GM12892 (cell line): ENCODE data around the gene MAN1A2.
"Not testable (repeated sequence)": the region's sequence is repeated elsewhere in the genome, so short reads cannot be mapped to it uniquely, and the experiment has no call there.

Experiments
- DNase-seq: peaks from one replicate; pipeline ENCODE4 v3.0.0; 2011; ENCODE audit not compliant: insufficient read length
- FAIRE-seq: peaks from 2 replicates; lab custom pipeline; 2011; peaks lifted over from hg19 to GRCh38; lab: Jason Lieb, UNC
- POLR2A ChIP-seq: IDR thresholded peaks from 2 replicates; pipeline ENCODE4 v1.6.1; 2011; ENCODE audit warnings: low read depth, low read length, control low read depth
- POLR2AphosphoS5 ChIP-seq: IDR thresholded peaks from 2 replicates; pipeline ENCODE4 v1.6.1; 2011; ENCODE audit warnings: low read depth, low read length, control low read depth
- TAF1 ChIP-seq: IDR thresholded peaks from 2 replicates; pipeline ENCODE4 v1.6.1; 2011; ENCODE audit warnings: low read depth, mild to moderate bottlenecking, control low read depth, low read length, borderline replicate concordance

MAN1A2 gene

GRCh38 chr1:117413412-117413811 is 46.2 kb downstream of the MAN1A2 start:
- FAIRE-seq (no peak), DNase-seq (no peak)
- TF ChIP-seq TAF1 (no peak), POLR2AphosphoS5 (no peak), POLR2A (no peak)

DNA sequence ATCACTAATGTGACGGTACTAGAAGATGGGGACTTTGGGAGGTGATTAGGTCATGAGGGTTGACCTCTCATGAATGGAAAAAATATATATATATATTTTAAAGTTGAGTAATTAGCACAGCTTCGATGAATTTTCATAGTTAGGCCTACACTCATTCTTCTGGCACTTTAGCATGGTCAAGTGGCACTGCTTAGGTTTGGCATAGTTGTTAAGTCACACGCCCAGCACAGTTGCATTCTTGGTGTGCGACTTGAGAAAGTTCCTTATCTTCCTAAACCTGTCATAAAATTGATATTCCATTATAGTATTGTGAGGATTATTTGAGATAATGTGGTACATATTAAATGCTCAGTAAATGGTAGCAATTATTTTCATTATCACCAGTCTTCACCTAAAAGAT is 47.7 kb downstream of the MAN1A2 start:
- FAIRE-seq (no peak), DNase-seq (no peak)
- no peak for TF ChIP-seq TAF1

GRCh38 chr1:117416004-117416403 is 48.8 kb downstream of the MAN1A2 start:
- DNase-seq (no peak), FAIRE-seq (no peak)
- no peak for TF ChIP-seq POLR2AphosphoS5
- TF ChIP-seq TAF1, result no peak
- no peak for TF ChIP-seq POLR2A

DNA sequence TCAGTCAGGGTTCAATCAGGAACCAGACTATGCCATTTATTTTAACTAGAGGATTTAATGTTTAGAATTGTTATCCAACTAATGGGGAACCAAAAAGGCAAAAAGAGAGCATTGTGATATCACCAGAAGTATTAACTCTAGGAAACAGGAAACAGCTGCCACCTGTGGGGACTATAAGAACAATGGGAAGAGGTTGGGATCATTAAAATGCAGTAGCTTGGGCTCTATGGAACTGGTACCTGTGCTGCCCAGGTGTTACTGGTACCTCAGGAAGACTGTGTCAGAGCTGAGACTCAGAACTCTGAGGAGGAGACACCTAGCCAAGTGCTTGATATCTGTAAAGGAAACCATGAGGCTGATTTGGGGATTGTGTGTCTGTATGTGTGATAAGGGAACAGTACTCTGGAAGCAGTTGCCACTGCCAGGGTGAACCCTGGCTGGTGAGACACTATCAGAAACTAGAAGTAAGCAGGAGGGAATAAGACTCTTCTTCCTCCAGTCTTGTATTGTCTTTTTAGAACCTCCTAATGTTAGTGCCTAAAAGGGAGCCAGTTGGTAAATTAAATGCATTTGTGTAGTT is 49.4 kb downstream of the MAN1A2 start:
- FAIRE-seq, result no peak
- no peak for TF ChIP-seq POLR2AphosphoS5

DNA sequence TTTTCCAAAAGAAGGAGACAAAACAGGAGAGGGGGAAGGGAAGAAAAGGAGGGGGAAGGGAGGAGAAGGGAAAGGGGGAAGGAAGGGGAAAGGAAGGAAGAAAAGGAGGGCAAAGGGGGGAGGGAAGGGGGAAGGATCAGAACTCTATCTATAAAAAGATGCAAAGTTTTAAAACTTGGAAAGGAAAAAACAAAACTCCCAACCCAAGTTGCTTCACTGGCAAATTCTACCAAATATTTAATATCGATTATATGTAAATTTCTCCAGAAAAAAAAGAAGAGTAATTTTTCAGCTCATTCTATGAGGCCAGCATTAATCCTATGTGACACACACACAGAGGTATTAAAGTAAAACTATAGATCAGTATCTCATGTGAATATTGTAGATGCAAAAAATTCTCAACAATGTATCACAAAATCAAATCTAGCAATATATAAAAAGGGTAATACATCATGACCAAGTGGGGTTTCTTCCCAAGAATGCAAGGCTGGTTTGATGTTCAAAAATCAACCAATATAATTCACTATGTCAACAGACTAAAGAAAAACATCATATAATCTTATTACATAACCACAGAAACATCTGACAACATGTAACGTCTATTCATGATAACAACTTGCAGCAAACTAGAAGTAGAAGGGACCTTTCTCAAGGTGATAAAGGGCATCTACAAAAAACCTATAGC is 57.9 kb downstream of the MAN1A2 start:
- FAIRE-seq (no peak), DNase-seq (no peak)
- TF ChIP-seq TAF1 (no peak), POLR2AphosphoS5 (no peak), POLR2A (no peak)

More for the DNA sequence above, 49.4 kb downstream of the MAN1A2 start:
- no peak for DNase-seq

- TF ChIP-seq POLR2AphosphoS5 (no peak), POLR2A (no peak), TAF1 (no peak)
- DNase-seq (no peak), FAIRE-seq (no peak)
Measured at GRCh38 chr1:117427297-117427696, 60.0 kb downstream of the MAN1A2 start.

- DNase-seq, result no peak
- TF ChIP-seq POLR2A (no peak), TAF1 (no peak), POLR2AphosphoS5 (no peak)
- no peak for FAIRE-seq
Measured at GRCh38 chr1:117433943-117434342, 66.7 kb downstream of the MAN1A2 start.

DNA sequence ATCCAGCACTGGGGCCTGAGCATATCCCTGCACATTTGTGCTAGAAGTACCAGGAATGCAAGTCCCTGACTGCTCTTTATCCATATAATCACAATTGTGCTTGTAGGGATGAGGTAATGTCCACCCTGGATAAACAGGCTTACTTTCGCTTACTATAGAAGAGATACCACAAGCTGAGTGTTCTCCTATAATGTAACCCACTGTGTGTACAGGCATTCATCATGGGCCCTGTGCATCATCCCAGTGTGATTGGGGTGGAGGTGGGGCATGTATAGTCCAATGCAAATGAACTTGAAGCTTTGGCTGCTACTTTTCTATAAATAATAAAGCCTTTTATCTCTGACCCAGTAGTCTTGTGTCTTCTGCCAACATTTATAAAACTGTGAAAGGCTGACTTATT is 69.3 kb downstream of the MAN1A2 start:
- DNase-seq (no peak), FAIRE-seq (no peak)
- TF ChIP-seq POLR2A (no peak), TAF1 (no peak), POLR2AphosphoS5 (no peak)

DNA sequence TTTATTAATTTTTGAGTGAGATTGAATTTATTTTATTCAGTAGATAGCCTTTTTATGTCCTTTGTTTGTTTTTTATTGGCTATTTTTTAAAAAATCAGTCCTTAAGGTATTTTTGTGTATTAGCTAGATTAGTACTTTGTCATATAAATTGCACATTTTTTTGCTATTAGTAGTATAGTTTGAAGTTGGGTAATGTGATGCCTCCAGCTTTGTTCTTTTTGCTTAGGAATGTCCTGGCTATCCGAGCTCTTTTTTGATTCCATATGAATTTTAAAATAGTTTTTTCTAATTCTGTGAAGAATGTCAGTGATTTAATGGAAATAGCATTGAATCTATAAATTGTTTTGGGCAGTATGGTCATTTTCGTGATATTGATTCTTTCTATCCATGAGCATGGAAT is 80.4 kb downstream of the MAN1A2 start:
- DNase-seq (no peak), FAIRE-seq (no peak)
- TF ChIP-seq POLR2AphosphoS5, result no peak
- no peak for TF ChIP-seq TAF1
- no peak for TF ChIP-seq POLR2A

DNA sequence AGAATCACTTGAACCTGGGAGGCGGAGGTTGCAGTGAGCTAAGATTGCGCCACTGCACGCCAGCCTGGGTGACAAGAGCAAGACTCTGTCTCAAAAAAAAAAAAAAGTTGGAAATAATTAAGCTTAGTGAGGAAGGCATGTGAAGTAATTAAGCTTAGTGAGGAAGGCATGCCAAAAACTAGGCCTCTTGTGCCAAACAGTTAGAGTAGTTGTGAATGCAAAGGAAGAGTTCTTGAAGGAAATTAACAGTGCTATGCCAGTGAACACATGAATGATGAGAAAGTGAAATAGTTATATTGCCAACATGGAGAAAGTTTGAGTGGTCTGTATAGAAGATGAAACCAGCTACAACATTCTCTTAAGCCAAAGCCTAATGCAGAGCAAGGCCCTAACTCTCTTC is 85.0 kb downstream of the MAN1A2 start:
- DNase-seq (no peak), FAIRE-seq (no peak)
- TF ChIP-seq POLR2AphosphoS5, result no peak
- no peak for TF ChIP-seq TAF1
- TF ChIP-seq POLR2A, result no peak

DNA sequence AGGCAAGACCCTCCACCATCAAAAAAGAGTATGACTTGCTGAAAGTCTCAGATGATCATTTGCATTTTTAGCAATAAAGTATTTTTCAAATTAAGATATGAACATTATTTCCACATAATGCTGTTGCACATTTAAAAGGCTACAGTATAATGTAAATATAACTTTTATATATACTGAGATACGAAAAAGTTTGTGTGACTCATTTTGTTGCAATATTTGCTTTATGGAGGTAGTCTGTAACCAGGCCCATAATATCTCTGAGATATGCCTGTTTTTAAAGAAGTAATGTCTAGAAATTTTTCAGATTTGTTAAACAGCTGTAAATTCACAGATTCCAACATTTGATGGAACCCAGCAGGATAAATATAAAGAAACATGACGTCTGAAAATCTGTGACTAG is 86.7 kb downstream of the MAN1A2 start:
- DNase-seq (no peak), FAIRE-seq (no peak)
- TF ChIP-seq POLR2A (no peak), TAF1 (no peak), POLR2AphosphoS5 (no peak)

- not testable (repeated sequence) for FAIRE-seq, DNase-seq
Measured at GRCh38 chr1:117458410-117458809, 91.2 kb downstream of the MAN1A2 start.

GRCh38 chr1:117466761-117467160 is 99.5 kb downstream of the MAN1A2 start:
- no peak for FAIRE-seq
- TF ChIP-seq POLR2AphosphoS5 (no peak), POLR2A (no peak), TAF1 (no peak)

More at GRCh38 chr1:117466761-117467160, 99.5 kb downstream of the MAN1A2 start:
- DNase-seq, result no peak
